ENCODE results near the gene DVL2.

DNA sequence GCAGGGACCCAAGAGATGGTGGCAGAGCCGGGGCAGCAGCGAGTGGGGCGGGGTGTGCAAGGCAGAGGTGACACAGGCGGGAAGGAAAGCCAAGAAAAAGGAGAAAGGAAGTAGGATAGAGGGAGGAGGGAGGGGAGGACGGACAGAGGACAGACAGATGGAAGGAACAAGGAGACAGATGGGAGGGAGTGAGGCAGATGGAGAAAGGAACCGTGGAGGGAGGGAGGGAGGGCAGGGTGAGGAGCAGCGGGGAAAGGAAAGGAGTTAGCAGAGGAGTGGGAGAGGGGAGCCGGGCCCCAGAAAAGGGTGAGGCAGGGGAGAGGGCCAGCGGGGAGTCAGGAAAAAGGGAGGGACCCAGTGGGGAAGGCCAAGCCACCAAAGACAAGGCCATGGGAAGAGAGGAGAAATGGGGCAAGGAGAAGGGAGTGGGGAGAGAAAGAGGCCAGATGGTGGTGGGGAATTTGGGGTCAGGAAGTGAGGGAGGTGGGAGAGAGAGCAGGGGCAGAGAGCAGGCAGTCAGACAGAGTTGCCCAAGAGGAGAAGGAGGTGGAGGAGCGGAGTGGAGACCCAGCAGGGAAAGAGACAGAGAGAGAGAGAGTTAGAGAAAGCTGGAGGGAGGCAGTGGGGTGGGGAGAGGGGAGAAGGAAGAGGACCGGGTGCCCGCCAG lies 41.9 kb downstream of the DVL2 start:
- TF ChIP-seq EZH2 (IDR thresholded peaks at IDR 0.05; ENCODE audit: insufficient read depth, poor library complexity, severe bottlenecking) (no peak), EZH2phosphoT487 (IDR thresholded peaks at IDR 0.05; ENCODE audit: insufficient read depth, low read depth) (no peak)

Data from GM23248 (cell line).